Measurements from ENCODE around the gene CTXND2.
"Not testable (repeated sequence)": the region's sequence is repeated elsewhere in the genome, so short reads cannot be mapped to it uniquely, and the experiment has no call there.

Gene CTXND2
- 0 reads per million in 4 experiments for total RNA-seq

DNA sequence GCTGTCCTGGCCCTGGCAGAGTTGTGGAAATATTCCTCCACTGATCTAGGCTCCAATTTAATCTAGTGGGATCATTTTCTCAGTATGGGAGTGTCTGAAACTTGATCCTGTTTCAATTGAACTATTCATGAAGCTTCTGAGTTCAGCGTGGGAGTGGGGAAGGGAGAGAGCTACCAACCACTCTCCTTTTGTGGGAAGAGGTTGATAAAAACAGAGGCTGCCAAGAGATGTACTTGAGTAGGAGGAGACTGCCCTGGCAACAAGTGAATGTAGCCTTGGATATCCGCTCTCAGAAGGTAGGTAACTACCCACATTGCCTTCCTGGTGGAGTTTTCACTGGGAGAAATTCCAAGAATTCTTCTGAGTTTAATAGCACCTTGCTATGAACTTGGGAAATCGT is at the start of gene CTXND2:
Gene CTXND2, plus strand, starts transcription at position 119 of the 400 bp plus-strand sequence. CDS start 25,179 bp downstream, outside the sequence.
- no peak for DNase-seq

- not testable (repeated sequence) for DNase-seq
These were observed 46.1 kb upstream of the CTXND2 start for GRCh38 chr1:150840850-150841249.

GRCh38 chr1:150841626-150842025 is 45.3 kb upstream of the CTXND2 start:
- DNase-seq: no peak

- DNase-seq: no peak
These were observed 44.6 kb upstream of the CTXND2 start for GRCh38 chr1:150842343-150842742.

DNA sequence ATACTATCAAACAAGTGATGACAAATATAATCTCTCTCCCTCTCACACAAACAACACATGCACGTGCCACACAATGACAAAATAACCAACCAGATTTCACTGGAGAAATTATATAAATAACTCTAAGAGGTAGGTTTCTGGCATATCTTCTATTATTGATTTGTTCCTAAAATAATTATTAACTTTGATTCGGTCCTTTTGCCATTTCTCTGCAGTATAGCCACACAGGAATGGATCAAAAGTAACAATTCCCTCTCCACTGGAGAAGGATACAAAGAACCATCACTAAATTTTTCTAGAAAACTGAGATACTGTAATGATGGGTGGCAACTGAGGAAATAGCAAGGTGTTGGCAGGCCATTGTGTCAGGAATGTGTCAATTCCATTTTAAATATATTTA is 44.0 kb upstream of the CTXND2 start:
- no peak for DNase-seq

- no peak for DNase-seq
These were observed 43.5 kb upstream of the CTXND2 start for GRCh38 chr1:150843474-150843873.

DNA sequence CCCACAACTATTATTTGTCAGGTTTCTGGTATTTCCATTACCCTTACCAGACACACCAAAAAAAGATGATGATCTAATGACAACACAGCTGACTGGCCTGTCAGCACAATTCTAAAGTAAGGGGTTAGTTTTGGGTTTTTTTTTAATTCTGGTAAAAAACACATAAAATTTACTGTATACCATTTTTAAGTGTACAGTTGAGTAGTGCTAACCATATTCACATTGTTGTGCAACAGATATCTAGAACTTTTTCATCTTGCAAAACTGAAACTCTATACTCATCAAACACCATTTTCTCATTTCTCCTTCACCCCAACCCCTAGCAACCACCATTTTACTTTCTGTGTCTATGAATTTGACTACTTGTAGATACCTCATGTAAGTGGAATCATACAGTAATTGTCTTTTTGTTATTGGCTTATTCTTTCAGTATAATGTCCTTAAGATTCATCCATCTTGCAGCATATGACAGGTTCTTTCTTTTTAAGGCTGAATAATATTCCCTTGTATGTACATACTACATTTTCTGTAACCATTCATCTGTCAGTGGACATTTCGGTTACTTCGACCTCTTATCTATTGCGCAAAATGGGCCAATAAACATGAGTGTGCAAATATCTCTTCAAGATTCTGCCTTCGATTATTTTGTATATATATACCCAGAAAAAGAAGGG is 40.3 kb upstream of the CTXND2 start:
- DNase-seq: no peak

DNA sequence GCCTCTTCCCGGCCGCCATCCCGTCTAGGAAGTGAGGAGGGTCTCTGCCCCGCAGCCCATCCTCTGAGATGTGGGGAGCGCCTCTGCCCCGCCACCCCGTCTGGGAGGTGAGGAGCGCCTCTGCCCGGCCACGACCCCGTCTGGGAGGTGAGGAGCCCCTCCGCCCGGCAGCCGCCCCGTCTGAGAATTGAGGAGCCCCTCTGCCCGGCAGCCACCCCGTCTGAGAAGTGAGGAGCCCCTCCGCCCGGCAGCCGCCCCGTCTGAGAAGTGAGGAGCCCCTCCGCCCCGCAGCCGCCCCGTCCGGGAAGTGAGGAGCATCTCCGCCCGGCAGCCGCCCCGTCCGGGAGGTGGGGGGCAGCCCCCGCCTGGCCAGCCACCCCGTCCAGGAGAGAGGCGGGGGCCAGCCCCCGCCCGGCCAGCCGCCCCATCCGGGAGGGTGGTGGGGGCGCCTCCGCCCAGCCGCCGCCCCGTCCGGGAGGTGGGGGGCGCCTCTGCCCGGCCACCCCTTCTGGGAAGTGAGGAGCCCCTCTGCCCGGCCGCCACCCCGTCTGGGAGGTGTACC is 36.1 kb upstream of the CTXND2 start:
- DNase-seq: not testable (repeated sequence)

DNA sequence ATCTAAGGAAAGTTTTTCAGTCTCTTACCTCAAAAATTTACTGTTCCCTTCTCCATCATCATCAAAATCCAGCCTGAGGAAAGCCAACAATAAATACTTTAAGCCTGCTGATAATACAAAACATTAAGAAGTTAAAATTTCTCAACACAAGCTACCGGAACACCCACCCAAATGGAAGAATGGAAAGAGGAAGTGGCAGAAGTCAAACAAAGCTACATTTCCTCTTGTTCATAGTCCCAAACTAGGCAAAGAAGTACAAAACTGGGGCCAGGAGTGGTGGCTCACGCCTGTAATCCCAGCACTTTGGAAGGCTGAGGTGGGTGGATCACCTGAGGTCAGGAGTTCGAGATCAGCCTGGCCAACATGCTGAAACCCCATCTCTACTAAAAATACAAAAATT is 34.2 kb upstream of the CTXND2 start:
- DNase-seq: not testable (repeated sequence)

GRCh38 chr1:150863724-150864123 is 23.2 kb upstream of the CTXND2 start:
- DNase-seq: no peak

- DNase-seq: not testable (repeated sequence)
These were observed 22.7 kb upstream of the CTXND2 start for GRCh38 chr1:150864200-150864599.

DNA sequence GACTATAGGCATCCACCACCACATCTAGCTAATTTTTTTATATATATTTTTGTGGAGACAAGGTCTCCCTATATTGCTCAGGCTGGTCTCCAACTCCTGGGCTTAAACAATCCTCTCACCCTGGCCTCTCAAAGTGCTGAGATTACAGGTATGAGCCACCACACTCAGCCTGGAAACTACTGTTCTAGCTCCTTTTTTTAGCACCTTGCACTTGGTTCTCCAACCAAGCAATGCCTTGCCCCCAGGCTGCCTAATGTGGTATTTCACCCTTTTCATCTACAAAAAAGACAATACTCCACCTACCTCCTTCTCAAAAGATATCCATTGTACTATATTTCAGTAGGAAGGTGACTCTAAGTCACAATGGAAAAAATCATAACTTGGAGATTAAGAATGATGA is 17.3 kb upstream of the CTXND2 start:
- no peak for DNase-seq

DNA sequence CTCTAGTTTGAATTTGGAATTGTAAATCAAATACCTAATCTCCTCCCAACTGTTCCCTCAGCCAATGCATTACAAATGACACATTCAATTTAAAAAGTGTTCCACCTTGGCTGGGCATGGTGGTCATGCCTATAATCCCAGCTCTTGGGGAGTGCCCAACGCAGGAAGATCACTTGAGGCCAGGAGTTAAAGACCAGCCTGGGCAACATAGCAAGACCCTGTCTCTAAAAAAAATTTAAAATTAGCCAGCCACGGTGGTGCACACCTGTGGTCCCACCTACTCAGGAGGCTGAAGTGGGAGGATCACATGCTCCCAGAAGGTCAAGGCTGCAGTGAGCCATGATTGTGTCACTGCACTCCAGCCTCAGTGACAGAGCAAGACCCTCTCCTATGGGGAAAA is 14.4 kb upstream of the CTXND2 start:
- no peak for DNase-seq

DNA sequence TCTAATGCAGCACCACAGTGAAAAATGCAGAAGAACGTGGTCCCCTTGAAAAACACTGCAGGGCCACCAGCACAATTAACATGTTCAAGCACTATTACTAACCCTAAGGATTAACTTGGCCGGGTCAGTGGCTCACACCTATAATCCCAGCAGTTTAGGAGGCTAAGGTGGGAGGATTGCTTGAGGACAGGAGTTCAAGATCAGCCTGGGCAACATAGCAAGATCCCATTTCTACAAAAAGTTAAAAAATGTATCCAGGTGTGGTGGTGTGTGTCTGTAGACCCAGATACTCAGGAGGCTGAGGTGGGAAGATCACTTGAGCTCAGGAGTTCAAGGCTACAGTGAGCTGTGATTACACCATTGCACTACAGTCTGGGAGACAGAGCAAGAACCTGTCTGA is 13.4 kb upstream of the CTXND2 start:
- DNase-seq: no peak

- no peak for DNase-seq
These were observed 12.3 kb upstream of the CTXND2 start for GRCh38 chr1:150874455-150875196.

DNA sequence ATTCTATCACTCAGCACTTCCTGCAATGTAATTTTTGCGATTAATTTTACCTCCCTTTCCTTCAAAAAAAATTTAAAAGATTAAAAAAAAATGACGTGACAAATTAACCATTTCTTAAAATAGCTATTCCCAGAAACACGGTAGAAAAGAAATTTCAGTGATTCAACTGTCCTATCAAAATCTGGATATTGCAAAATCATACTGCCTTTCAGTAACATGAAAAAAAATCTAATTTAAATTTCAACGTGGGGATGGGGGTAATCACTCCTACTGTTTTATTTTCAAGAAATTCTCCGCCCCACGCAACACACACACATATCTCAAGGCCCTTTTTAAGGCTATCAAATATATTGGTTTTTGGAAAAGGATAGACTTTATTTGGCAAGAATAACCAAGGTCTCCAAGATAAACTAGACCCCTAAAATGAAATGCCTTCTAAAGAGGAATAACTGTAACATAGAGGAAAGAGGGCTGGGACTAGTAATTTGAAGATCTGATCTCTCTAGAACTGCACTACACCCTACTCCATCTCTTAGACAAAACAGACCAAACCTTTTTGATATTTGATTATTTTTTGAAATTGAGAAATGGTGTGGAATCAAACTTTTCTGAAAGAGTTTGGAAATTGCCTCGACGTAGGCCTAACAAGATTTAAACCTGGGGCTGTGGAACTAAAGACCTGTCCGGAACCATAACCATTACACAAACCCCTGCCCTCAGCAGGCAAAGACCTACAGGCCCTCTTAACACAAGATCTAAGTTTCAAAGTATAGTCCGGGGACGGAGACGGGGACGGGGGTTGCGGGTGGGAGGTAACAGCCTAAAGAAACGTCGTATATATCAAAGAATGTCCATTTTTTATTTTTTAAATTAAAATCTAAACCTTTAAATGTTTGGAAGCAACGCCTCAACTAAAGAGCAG is 11.5 kb upstream of the CTXND2 start:
- peak; percentile 19 for DNase-seq

DNA sequence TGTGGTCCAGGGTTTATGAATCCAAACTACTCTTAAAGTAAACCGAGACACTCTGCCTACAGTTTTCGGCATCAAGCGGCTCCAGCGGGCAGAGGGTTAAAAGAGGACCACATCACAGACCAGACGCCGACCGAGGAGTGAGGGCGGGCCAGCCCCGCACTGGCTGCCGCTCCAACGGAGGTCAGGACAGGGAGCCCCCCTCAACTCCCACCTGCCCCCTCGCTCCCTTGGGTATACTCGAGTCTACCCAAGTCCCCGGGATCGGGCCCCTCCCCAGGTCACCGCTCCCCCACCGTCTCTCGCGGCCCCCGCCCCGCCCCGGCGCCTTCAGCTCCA is 10.8 kb upstream of the CTXND2 start:
- no peak for DNase-seq

DNA sequence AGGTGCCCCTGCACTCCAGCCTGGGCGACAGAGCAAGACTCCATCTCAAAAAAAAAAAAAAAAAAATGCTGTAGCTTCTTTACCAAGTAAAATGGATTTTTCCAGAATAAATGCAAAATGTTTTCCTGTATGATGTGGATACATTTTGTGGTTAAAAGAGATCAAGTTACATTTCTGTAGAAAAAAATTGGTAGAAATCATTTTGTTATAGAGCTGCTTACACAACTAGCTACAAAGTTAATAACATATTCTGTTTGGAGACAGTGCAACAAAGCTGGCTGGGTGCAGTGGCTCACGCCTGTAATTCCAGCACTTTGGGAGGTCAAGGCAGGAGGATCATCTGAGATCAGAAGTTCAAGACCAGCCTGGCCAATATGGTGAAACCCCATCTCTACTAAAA is 8.0 kb upstream of the CTXND2 start:
- DNase-seq: not testable (repeated sequence)

DNA sequence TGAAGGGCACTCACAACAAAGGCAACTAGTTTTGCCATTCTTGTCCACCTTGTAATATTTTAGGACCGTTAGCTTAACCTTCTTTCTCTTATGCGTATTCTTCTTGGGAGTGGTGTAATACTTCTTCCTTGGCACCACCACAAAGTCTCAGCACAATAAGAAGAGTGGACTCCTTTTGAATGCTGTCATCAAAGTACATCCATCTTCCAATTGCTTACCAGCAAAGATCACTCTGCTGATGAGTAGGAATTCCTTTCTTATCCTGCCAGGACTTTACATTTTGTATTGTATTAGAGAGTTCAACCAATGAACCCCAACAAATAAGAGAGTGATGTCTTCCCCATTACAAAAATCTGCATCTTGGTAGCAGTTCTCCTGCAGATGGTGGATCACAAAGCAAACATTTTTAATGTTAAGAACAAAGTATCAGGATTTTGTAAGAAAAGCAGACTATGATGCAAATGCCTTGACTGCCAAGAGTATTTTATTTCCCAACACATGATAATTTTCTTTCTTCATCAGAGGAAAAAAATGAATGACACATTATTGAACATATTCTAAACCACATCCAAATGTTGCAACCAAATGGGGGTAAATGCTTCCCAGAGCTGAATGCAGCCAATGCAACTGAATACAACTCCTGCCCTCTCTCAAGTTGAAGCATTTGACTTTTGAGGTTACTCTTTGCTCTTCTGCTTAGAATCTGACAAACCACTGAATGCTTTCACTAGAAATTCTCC is 5.4 kb upstream of the CTXND2 start:
- DNase-seq: no peak

DNA sequence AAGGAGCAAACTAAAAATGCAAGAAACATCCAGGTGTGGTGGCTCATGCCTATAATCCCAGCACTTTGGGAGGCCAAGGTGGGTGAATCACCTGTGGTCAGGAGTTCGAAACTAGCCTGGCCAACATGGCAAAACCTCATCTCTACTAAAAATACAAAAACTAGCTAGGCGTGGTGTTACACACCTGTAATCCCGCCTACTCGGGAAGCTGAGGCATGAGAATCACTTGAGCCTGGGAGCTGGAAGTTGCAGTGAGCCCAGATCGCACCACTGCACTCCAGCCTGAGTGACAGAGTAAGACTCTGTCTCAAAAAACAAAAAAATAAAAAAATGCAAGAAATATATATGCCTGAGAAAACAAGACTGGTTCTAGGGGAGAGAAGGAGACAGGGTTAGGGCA is 3.8 kb upstream of the CTXND2 start:
- DNase-seq: not testable (repeated sequence)

- DNase-seq: no peak
These were observed 1.8 kb downstream of the CTXND2 start for GRCh38 chr1:150888727-150889126.

DNA sequence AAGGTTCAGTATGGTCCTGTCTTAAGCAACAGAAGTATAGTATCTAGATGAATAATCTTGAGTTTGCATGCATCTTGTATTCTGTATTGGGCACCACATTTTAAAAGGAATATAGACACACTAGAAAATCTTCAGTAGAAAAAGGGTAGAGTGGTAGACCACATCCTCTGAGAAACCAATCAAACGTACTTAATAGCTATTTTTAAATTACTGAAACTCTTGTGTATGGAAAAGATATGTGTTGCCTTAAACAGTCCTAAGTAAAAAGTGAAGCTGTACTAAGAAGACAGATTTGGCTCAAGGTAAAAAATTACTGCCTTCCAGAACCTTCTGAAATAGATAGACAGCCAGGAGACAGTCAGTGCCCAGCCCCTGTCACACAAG is 3.1 kb downstream of the CTXND2 start:
- no peak for DNase-seq

Data from effector CD8-positive, alpha-beta T cell (primary cell).